22Rv1 (cell line): ENCODE measurements around the gene OR2T34.
"Not testable (repeated sequence)": the region's sequence is repeated elsewhere in the genome, so short reads cannot be mapped to it uniquely, and the experiment has no call there.

Experiments used
- H3K27ac ChIP-seq: fragments of 450-650 bp; 2 replicates; pipeline ENCODE4 v1.5.1; 2017
- ZFX ChIP-seq: fragments of 450-650 bp; IDR thresholded peaks from 2 replicates; pipeline ENCODE4 v1.6.1; 2017; ENCODE audit warnings: antibody characterized with exemption, borderline replicate concordance
- TF ChIP-seq, protein P1 (sequence below): fragments of 450-650 bp; IDR thresholded peaks from 2 replicates; pipeline ENCODE4 v1.5.1; 2017; ENCODE audit warnings: mild to moderate bottlenecking

OR2T34 gene

DNA sequence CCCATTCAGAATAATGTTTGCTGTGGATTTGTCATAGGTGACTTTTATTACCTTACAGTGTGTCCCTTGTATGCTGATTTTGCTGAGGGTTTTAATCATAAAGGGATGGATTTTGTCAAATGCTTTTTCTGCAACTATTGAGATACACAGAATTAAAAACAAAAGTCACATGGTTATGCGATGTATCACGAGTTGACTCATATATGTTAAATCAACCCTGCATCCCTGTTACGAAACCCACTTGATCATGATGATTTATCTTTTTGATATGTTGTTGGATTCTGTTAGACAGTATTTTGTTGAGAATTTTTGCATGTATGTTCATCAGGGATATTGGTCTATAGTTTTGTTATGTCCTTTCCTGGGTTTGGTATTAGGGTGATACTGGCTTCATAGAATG lies 10.7 kb upstream of the OR2T34 start:
- TF ChIP-seq, protein P1, sequence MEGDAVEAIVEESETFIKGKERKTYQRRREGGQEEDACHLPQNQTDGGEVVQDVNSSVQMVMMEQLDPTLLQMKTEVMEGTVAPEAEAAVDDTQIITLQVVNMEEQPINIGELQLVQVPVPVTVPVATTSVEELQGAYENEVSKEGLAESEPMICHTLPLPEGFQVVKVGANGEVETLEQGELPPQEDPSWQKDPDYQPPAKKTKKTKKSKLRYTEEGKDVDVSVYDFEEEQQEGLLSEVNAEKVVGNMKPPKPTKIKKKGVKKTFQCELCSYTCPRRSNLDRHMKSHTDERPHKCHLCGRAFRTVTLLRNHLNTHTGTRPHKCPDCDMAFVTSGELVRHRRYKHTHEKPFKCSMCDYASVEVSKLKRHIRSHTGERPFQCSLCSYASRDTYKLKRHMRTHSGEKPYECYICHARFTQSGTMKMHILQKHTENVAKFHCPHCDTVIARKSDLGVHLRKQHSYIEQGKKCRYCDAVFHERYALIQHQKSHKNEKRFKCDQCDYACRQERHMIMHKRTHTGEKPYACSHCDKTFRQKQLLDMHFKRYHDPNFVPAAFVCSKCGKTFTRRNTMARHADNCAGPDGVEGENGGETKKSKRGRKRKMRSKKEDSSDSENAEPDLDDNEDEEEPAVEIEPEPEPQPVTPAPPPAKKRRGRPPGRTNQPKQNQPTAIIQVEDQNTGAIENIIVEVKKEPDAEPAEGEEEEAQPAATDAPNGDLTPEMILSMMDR = no peak
- TF ChIP-seq ZFX = no peak
- H3K27ac ChIP-seq = no peak overlapping the region

DNA sequence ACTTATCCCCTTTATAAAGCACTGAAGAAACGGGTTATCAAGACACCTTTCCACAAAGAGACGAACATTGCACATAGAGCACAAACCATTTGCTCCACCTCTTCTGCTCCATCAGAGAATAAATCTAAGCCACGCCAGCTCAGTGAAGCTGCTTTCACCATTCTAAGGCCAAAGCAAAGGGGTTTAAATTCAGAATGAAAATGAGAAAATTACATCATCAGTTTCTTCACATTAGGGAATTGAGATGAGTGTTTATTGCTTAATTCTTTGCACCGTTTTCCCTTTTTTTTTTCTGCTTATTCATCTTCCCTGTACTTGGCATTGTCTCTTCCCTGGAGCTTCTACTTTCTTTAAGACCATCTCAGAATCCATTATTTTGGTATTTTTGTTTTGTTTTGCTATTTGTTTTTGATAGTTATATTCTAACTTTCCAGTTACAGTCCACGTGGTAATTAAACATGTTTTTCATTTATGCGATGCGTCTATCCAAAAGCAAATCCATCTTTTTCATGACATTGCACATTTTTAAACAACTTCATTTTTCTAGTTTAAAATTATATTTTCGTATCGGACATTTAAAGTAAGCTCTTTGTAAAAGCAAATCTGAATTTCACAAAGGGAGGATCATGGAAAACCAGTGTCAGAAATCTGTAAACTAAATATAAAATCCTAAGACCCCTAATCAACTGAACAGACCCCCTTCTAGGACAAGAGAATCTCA lies 1.9 kb upstream of the OR2T34 start:
- no peak overlapping the region for H3K27ac ChIP-seq
- TF ChIP-seq, protein P1 = no peak
- TF ChIP-seq ZFX = no peak

DNA sequence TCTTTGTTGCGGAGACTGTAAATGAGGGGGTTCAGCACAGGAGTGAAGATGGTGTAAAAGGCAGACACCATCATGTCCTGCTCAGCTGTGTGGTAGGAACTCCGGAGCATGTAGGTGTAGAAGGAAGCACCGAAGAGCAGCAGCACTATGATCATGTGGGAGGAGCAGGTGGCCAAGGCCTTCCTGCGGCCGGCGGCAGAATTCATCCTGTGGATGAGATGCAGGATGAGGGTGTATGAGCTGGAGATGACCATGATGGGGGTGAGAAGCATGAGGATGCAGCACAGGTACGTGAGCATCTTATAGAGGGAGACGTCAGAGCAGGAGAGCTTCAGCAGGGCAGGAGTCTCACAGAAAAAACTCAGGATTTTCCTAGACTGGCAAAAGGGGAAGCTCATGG lies 701 bp downstream of the OR2T34 start:
- not testable (repeated sequence) for H3K27ac ChIP-seq

DNA sequence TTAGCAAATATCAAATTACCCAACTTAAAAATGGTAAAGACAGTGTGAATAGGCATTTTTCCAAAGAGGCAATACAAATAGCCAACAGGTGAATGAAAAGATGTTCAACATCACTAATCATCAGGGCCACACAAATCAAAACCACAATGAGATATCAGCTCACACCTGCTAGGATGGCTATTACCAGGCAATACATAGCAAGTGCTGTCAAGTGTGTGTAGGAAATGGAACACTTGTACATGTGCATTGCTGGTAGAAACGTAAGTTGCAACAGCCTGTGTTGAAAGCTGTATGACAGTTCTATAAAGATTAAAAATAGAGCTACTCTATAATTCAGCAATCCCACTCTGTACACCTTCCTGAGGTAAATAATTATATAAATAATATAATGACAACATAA lies 2.5 kb downstream of the OR2T34 start:
- not testable (repeated sequence) for H3K27ac ChIP-seq

DNA sequence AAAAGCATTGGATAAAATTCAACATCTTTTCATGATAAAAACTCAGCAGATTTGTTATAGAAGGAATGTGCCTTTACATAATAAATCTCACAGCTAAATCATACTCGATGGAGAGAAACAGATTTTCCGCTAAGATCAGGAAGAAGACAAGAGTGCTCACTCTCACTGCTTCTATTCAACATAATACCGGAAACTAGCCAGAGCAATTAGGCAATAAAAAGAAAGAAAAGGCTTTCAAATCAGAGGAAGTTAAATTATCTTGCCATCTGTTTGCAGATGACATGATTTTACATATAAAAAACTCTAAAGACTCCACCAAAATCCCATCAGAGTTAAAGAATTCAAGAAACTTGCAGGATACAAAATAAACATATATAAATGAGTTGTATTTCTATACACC lies 3.7 kb downstream of the OR2T34 start:
- not testable (repeated sequence) for H3K27ac ChIP-seq

DNA sequence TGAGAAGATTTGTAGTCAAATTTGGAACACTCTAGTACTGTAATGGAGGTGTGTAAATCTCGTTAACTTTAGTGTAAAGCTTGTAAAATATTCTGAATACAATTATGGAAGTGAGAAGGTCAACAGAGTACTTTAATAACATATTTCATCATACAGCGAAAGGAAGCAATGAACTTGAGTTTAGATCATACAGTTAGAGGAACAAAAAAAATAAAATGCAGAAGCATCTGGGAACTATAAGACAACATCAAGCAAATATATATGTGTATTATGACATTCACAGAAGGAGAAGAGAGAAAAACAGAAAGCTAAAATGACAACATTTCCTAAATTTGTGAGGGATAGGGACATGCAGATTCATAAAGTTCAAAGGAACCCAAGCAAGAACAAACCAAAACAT lies 5.5 kb downstream of the OR2T34 start:
- H3K27ac ChIP-seq = not testable (repeated sequence)

DNA sequence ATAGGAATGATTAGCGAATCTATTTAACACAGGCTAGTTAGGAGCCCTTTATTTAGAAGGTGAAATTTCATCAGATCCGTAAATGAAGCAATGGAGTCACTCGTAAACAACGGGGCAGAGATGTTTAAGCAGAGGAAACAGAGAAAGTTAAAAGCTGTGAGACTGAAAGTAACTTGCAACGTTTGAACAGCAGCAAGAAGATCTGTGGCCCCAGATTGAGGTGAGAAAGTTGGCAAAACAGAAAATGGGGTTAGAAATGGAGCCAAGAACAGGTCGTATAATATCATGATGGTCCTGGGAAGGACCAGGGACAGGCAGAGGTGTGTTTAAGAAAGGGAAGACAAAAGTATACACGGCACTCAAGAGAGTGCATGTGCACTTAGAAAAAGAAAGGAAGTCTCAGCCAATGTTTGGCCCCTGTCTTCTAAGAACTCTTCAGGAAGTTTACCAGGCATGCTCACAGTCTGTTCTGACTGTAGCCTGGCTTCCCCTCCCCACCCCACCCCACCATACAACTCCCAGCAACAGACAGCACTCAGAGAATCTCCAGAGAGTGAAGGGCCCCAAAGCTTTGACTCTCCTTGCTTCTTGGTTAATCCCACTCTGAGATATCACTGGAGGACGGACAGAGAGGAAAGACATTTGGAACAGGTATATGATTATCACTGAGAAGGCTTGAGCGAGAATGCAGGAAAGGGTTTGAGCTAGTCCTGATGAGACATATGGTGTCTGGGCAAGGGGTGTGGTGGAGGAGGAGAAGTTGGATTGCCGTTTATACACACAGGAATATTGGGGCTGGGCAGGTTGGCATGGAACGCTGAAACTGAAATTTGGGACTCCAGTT lies 8.8 kb downstream of the OR2T34 start:
- not testable (repeated sequence) for H3K27ac ChIP-seq

DNA sequence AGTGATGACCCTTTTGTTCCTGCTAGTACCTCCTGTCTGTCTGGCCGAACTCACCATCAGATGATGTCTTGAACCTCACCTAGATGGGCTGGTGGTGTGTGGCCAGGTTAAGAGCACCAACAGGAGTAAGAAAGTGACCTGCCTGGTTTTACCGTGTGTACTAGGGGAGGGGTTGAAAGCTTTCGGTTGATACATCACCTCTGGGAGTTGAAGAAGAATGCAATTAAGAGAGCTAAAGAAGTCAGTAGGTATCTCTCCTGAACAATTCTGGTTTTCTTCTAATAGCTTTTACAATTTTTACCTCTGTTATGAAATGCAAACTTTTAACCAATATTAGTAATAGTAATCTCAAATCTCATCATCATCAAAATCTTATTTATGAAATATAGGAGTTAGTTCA lies 11.9 kb downstream of the OR2T34 start, which contains the start of gene OR2T29:
Gene OR2T29 (minus strand): TSS at position 101 of the 400 bp plus-strand sequence. CDS start 3,281 bp downstream, outside the sequence.
- not testable (repeated sequence) for H3K27ac ChIP-seq

DNA sequence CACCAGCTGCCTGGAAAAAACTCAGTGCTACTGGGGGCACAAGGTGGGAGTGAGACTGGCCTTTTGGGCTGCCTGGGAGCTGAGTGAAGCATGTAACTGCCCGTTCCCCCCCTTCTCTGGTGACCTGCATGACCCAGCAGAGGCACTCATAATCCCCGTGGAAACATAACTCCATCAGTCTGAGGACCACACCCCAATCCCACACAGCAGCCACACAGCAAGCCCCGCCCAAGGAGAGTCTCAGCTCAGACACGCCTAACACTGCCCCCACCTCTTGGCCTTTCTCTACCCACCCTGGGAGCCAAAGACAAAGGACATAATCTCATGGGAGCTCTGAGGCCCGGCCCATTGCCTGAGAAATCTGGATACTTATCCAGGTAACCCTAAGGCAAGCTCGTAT lies 23.5 kb downstream of the OR2T34 start:
- not testable (repeated sequence) for H3K27ac ChIP-seq

DNA sequence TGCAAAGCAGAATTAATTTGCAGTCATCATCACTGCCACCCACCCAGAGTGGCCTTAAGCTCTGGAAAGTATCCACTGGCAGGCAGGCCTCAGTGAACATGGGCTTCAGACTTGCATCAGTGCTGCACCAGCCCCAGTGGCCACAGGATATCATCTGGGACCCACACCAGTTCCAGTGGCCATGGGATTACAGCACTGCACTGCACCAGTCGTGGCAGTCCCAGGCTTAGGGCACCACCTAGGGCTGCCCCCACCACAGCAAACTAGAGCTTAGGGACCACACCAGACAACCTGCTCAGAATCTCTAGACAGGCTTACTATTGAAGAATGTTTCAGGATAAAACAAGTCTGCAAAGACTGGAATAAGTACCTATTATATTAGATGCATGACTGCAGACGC lies 27.2 kb downstream of the OR2T34 start:
- H3K27ac ChIP-seq = not testable (repeated sequence)

DNA sequence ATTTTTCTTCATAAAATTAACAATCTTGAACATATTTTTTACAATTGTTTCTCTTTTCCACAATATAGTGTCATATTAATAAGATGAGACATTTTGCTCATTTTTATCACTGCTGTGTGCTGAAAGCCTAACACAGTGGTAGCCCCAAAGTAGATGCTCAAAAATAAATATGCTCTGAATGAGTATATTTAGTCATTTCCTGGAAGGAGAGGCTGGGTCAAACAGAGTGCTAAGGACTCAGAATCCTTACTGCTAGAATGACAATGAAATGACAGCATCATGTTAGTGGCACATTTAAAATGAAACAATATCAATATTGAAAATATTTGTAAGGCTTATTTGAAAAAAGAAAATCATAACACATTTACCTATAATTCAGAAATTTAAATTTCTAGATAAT lies 37.1 kb downstream of the OR2T34 start:
- H3K27ac ChIP-seq = not testable (repeated sequence)
